Bronchial epithelial cell (primary cell): ENCODE measurements around the gene BTBD16. TPM values are rescaled to one million over a fixed set of nuclear protein-coding genes. Genes with fewer than 3 reads are reported as not detected.
A peak's percentile ranks its signal among the peaks of the same experiment; 100 is the strongest.

Source experiments
- DNase-seq: peaks from one replicate; pipeline ENCODE4 v3.0.0-alpha.2; 2010; ENCODE audit warnings: low read depth
- FAIRE-seq: peaks from 2 replicates; lab custom pipeline; 2011; peaks lifted over from hg19 to GRCh38; lab: Jason Lieb, UNC
- H3K27me3 ChIP-seq: 2 replicates; pipeline ENCODE4 v1.5.1; 2011; ENCODE audit warnings: low read length; ENCODE audit not compliant: control insufficient read depth, insufficient read depth
- H3K36me3 ChIP-seq: 2 replicates; pipeline ENCODE4 v1.5.1; 2011; ENCODE audit warnings: low read length; ENCODE audit not compliant: control insufficient read depth, insufficient read depth
- H3K4me3 ChIP-seq: 2 replicates; pipeline ENCODE4 v1.5.1; 2011; ENCODE audit warnings: mild to moderate bottlenecking, low read depth, low read length, control low read depth
- total RNA-seq: library from RNA; depleted of rRNA; stranded (reverse); fragments of >200 nt; gene quantifications from 2 replicates; pipeline ENCODE4 v1.2.1, GENCODE V29; 2014
- TF ChIP-seq, protein P1 (sequence below): IDR thresholded peaks from 2 replicates; pipeline ENCODE4 v1.5.1; 2011; ENCODE audit warnings: mild to moderate bottlenecking, moderate library complexity, low read length, control low read depth, inconsistent platforms; ENCODE audit not compliant: insufficient read depth, severe bottlenecking

BTBD16 gene
- total RNA-seq, 1 donor from 2014 or later: 0.26 TPM

GRCh38 chr10:122361046-122361445, 90.0 kb downstream of the BTBD16 start:
- TF ChIP-seq, protein P1, sequence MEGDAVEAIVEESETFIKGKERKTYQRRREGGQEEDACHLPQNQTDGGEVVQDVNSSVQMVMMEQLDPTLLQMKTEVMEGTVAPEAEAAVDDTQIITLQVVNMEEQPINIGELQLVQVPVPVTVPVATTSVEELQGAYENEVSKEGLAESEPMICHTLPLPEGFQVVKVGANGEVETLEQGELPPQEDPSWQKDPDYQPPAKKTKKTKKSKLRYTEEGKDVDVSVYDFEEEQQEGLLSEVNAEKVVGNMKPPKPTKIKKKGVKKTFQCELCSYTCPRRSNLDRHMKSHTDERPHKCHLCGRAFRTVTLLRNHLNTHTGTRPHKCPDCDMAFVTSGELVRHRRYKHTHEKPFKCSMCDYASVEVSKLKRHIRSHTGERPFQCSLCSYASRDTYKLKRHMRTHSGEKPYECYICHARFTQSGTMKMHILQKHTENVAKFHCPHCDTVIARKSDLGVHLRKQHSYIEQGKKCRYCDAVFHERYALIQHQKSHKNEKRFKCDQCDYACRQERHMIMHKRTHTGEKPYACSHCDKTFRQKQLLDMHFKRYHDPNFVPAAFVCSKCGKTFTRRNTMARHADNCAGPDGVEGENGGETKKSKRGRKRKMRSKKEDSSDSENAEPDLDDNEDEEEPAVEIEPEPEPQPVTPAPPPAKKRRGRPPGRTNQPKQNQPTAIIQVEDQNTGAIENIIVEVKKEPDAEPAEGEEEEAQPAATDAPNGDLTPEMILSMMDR: no peak
- H3K27me3 ChIP-seq: no peaks in the 10 kb centered on the region
- FAIRE-seq: no peak
- no peak overlapping the region for H3K4me3 ChIP-seq
- no peaks in the 10 kb centered on the region for H3K36me3 ChIP-seq
- DNase-seq: no peak

GRCh38 chr10:122362031-122362592, 91.0 kb downstream of the BTBD16 start:
- H3K36me3 ChIP-seq: no peaks in the 10 kb centered on the region
- no peaks in the 10 kb centered on the region for H3K27me3 ChIP-seq
- no peak for FAIRE-seq
- no peak overlapping the region for H3K4me3 ChIP-seq
- DNase-seq: no peak
- TF ChIP-seq, protein P1: no peak

GRCh38 chr10:122362621-122363020, 91.5 kb downstream of the BTBD16 start:
- FAIRE-seq (peak; percentile 18), DNase-seq (peak; percentile 83)
- no peaks in the 10 kb centered on the region for H3K27me3 ChIP-seq
- no peak overlapping the region for H3K4me3 ChIP-seq
- TF ChIP-seq, protein P1: no peak
- H3K36me3 ChIP-seq: no peaks in the 10 kb centered on the region

GRCh38 chr10:122363311-122363710, 92.2 kb downstream of the BTBD16 start:
- Histone ChIP-seq H3K27me3 (no peaks in the 10 kb centered on the region), H3K36me3 (no peaks in the 10 kb centered on the region), H3K4me3 (no peak overlapping the region)
- peak; percentile 62 for DNase-seq
- TF ChIP-seq, protein P1: no peak
- FAIRE-seq: no peak

DNA sequence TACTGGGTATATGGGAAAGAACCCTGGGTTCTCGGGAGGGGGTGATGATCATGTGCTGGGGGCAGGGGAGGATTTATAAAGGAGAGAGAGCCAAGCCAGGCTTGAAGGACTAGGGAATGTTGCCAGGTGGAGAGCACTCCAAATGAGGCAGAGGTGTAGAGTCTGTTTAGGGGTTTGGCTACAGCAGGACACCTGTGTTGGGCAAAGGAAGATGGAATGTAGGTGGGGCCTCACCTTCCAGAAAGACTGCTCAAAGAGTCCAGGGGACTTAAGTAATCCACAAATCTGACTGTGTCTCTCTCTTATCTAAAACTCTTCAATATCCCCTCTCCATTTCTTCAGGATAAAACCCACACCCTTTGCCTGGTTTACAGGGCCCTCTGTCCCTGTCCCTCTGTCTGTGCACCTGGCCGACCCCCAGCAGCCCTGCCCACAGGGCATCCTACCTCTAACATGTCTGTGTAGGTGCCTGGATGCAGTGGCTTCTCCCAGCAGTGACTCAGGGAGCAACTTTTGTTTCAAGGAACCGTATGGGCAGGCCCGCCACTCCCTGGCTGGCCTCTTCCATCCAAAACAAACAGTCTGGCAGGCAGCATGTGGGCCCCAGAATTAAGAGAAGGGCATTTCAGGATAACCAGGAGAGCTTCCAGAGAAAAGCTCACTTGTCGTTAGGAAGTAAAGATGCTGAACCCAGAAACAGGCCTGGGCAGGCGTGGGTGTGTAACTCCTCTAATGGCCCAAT, 92.8 kb downstream of the BTBD16 start:
- peak; percentile 88 for FAIRE-seq
- peak; percentile 86 for DNase-seq
- Histone ChIP-seq H3K27me3 (no peaks in the 10 kb centered on the region), H3K4me3 (no peak overlapping the region), H3K36me3 (no peaks in the 10 kb centered on the region)
- TF ChIP-seq, protein P1: no peak
